ENCODE data around the gene FOXJ1. TPM values are rescaled to one million over a fixed set of nuclear protein-coding genes. Genes with fewer than 3 reads are reported as not detected.

FOXJ1 gene
- total RNA-seq, 4 donors from 2014 or later = 0.19 to 0.57 TPM; not detected in 2

GRCh38 chr17:76160896-76161528, 20.0 kb upstream of the FOXJ1 start:
- no peaks in the 10 kb centered on the region for H3K36me3 ChIP-seq
- WGBS, 2 donors = 76 to 81% methylated on average over 8 of the region's 8 CpGs
- intact Hi-C loops (cut with DNase I) = no loop called here
- no peak for TF ChIP-seq POLR2A (IDR thresholded peaks at IDR 0.05)
- TF ChIP-seq CTCF (IDR thresholded peaks at IDR 0.05) = no peak
- no peaks in the 10 kb centered on the region for H3K9me3 ChIP-seq
- DNase-seq = no peak
- no peak overlapping the region for H3K4me3 ChIP-seq
- no peak overlapping the region for H3K27ac ChIP-seq
- H3K4me1 ChIP-seq = no peaks in the 10 kb centered on the region
- no peaks in the 10 kb centered on the region for H3K27me3 ChIP-seq

- H3K27ac ChIP-seq = no peak overlapping the region
- no peaks in the 10 kb centered on the region for H3K27me3 ChIP-seq
- H3K4me1 ChIP-seq = no peaks in the 10 kb centered on the region
- no peaks in the 10 kb centered on the region for H3K9me3 ChIP-seq
- no peak overlapping the region for H3K4me3 ChIP-seq
- WGBS, 2 donors = 80 to 92% methylated on average over 6 to 8 of the region's 9 CpGs
- intact Hi-C loops (cut with DNase I) = no loop called here
- TF ChIP-seq POLR2A (IDR thresholded peaks at IDR 0.05) = no peak
- no peak for TF ChIP-seq CTCF (IDR thresholded peaks at IDR 0.05)
- DNase-seq = no peak
- H3K36me3 ChIP-seq = no peaks in the 10 kb centered on the region
Observed at GRCh38 chr17:76159157-76159556, 18.1 kb upstream of the FOXJ1 start.

- H3K4me3 ChIP-seq = no peak overlapping the region
- H3K4me1 ChIP-seq = no peaks in the 10 kb centered on the region
- H3K36me3 ChIP-seq = no peaks in the 10 kb centered on the region
- TF ChIP-seq POLR2A (IDR thresholded peaks at IDR 0.05) (no peak), CTCF (IDR thresholded peaks at IDR 0.05) (no peak)
- H3K9me3 ChIP-seq = no peaks in the 10 kb centered on the region
- H3K27ac ChIP-seq = no peak overlapping the region
- DNase-seq = no peak
- WGBS, 2 donors = 85 to 86% methylated on average over 5 of the region's 5 CpGs
- no peaks in the 10 kb centered on the region for H3K27me3 ChIP-seq
- intact Hi-C loops (cut with DNase I) = no loop called here
Observed at GRCh38 chr17:76157759-76158158, 16.7 kb upstream of the FOXJ1 start.

GRCh38 chr17:76156662-76156991, 15.6 kb upstream of the FOXJ1 start:
- intact Hi-C loops (cut with DNase I) = no loop called here
- Histone ChIP-seq H3K4me1 (no peaks in the 10 kb centered on the region), H3K27me3 (no peaks in the 10 kb centered on the region), H3K9me3 (no peaks in the 10 kb centered on the region), H3K4me3 (no peak overlapping the region), H3K36me3 (no peaks in the 10 kb centered on the region), H3K27ac (no peak overlapping the region)
- whole genome bisulfite sequencing, 2 donors = 43 to 65% methylated on average over 8 of the region's 8 CpGs
- TF ChIP-seq POLR2A (IDR thresholded peaks at IDR 0.05) = no peak
- TF ChIP-seq CTCF (IDR thresholded peaks at IDR 0.05) = no peak
- no peak for DNase-seq

GRCh38 chr17:76155988-76156661, 15.1 kb upstream of the FOXJ1 start:
- 85 to 86% methylated on average over 6 to 10 of the region's 13 CpGs for WGBS, 2 donors
- intact Hi-C loops (cut with DNase I) = no loop called here
- no peak for TF ChIP-seq CTCF (IDR thresholded peaks at IDR 0.05)
- TF ChIP-seq POLR2A (IDR thresholded peaks at IDR 0.05) = no peak
- peaks cover 0 to 4% (median 0%) of the 10 kb centered on the region in 3 donors for H3K4me1 ChIP-seq
- DNase-seq = no peak
- no peak overlapping the region for H3K27ac ChIP-seq
- no peak overlapping the region for H3K4me3 ChIP-seq
- no peaks in the 10 kb centered on the region for H3K27me3 ChIP-seq
- no peaks in the 10 kb centered on the region for H3K36me3 ChIP-seq
- no peaks in the 10 kb centered on the region for H3K9me3 ChIP-seq
